SW480 (cell line): ENCODE results near the gene DAB2IP.
"Not testable (repeated sequence)": the region's sequence is repeated elsewhere in the genome, so short reads cannot be mapped to it uniquely, and the experiment has no call there.

ENCODE experiments used
- DNase-seq: peaks from one replicate; pipeline ENCODE4 v3.0.0-alpha.2; 2016; ENCODE audit warnings: low spot score

DAB2IP gene

GRCh38 chr9:121651295-121652020, at the start of gene DAB2IP:
TSS of gene DAB2IP (plus strand) at chr9:121651634. CDS start at chr9:121651776, 142 bp downstream.
- peak; percentile 29 for DNase-seq

GRCh38 chr9:121603028-121603427, 48.4 kb upstream of the DAB2IP start:
- DNase-seq: no peak

DNA sequence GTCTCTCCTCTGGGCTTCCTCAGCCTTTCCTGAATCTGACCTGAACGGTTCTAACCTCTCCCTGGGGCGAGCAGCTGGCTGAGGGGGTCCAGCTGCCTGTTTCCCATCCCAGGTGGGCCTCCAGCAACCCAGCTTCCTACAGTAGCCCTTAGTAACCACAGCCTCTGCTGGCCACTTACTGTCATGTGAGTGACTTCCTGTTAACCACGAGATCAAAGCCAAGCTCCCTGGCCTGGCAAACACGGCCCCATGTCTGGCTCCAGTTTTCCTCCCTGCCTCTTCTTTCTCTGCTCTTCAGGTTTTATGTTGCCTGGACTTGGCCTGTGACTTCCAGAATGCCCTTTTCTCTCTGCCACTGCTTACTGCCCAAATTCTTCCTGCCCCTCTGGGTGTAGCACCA, 47.2 kb upstream of the DAB2IP start:
- DNase-seq: peak; percentile 60

- no peak for DNase-seq
Observed at GRCh38 chr9:121604654-121605053, 46.8 kb upstream of the DAB2IP start.

DNA sequence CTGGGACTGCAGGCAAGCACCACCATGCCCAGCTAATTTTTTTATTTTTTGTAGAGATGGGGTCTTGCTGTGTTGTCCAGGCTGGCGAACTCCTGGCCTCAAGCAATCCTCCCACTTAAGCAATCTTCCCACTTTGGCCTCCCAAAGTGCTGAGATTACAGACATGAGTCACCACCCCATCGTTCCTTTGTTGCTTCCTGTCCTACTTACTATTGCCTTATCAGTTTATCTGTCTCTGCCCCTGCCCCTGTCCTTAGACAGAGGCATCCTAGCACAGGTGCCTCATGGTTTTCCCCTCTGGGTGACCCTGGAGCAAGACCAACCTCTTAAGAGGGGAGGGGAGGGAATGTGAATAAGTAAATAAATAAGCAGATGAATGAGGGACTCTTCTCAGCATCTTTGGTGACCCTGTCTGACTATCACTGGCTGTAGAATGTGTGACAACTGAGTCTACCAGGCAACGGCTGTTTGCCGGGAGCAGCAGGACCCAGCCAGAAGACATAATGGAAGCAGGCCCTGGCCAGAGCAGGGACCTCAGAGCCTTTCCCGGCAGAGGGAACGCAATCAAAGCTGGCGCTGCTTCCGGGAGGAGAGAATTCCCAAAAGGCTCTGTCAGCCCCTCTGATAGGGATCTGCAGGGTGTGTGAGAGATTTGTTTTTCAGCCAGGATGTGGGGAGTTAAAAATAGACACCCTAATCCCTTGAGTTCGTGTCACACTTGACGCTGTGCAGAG, 43.8 kb upstream of the DAB2IP start:
- DNase-seq: peak; percentile 73

DNA sequence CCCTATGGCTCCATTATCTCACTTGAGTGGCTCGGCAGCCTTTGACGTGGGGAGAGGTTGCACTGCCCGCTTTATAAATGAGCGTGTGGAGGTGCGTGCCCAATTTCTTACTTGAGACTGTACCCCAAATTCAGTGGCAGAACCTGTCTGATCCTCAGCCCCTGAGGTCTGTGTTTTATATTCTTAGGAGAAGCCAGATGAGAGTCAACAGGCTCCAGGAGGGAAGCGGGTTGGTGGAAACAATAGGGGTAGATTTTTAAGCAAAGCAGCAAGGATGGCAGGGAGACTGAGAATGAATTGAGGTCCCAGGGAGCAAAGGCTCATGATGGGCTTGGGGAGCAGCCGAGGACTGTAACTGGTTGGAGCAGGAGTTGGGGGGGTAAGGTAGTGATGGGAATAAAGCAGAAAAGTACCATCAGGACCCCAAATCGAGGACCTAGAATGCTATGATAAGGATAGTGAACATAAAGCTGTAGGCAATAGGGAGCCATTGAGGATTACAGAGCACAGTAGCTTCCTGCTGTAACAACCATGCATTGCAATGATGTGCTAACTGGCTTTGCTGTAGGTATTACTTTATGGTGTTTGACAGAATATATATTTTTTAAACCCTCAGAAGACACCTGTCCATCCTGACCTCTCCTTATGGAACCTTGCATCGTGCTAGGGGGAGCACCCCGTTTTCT, 43.1 kb upstream of the DAB2IP start:
- no peak for DNase-seq

- peak; percentile 42 for DNase-seq
Observed at GRCh38 chr9:121609822-121610637, 41.4 kb upstream of the DAB2IP start.

DNA sequence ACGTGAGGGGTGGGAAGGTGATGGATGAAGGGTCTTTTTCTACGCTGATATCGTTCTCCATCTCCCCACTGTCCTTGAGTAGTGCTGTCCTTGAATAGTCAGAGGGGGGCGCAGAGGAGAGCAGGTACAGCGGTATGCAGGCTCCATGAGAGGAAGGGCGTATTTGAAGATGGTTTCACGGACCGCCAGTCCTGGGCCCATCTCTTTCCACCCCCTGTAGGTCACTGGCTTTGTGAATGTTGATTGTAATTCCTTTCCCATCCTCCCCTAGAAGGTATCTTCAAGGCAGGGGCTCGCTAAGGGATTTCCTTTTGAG, 40.8 kb upstream of the DAB2IP start:
- DNase-seq: no peak

DNA sequence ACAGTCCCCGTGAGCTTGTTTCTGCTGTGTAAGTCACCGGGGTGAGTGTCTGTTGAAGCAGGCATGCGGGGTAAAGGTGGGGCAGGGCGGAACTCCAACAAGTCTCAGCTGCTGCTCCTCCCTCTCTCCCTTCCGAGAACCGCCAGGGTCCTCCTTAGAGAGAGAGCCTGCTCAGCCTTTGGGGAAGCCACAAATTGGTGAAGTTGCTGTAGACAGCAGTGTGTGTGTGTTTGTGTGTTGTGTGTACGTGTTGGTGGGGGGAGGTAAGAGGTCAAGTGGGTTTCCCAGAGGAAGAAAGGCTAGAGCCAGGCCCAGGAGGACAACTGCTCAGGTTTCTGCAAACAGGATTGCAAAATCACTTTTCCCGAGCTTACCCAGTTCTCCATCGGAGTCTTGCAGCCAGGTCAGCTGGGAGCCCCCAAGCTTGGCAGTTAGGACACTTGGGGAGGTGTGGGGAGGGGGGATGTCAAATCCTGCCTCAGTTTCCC, 38.9 kb upstream of the DAB2IP start:
- peak; percentile 49 for DNase-seq

GRCh38 chr9:121613009-121613752, 38.3 kb upstream of the DAB2IP start:
- DNase-seq: peak; percentile 58

DNA sequence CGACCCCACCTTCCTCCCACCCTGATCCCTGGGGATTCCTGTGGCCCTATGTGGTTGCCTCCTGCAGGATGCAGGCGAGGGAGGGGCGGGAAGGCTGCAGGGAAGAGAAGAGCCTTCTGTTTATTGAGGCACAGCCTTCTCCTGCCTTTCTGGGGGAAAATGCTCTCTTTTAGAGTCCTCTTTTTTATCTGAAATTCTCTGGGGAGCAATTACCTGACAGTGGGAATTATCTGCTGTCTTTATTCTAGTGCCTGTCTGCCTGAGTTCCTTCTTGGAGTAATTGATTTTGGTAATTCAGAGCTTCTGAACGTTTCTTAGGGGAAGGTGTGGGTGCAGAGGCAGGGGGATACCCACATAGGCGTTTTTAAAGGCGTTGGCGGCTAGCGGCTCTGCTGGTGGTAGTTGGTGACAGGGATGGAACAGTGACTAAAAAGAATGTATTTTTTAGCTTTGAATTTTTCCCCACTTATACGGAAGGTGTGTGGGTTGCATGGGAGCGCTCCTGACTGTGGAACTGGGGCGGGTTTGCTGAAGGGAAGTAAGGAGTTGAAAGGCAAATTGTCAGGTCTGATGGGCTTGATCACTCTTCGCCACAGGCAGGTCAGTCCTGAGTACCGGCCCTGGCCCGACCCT, 35.2 kb upstream of the DAB2IP start:
- no peak for DNase-seq

DNA sequence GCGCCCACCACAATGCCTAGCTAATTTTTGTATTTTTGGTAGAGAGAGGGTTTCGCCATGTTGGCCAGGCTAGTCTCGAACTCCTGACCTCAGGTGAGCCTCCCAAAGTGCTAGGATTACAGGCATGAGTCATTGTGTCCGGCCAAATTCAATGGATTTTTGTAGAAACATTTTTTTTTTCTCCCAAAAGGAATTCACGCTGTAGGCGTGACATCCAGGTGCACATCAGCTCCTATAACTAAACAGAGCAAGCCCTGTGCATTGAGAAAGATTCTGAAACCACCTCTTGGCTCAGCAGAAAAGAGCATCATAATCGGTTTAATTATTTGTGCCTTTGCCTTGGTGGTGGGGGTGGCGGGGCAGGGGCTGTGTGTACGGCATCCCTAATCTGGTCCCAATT, 32.9 kb upstream of the DAB2IP start:
- DNase-seq: no peak

- not testable (repeated sequence) for DNase-seq
Observed at GRCh38 chr9:121618910-121619309, 32.5 kb upstream of the DAB2IP start.

- DNase-seq: no peak
Observed at GRCh38 chr9:121619545-121620324, 31.7 kb upstream of the DAB2IP start.

- no peak for DNase-seq
Observed at GRCh38 chr9:121620325-121620673, 31.1 kb upstream of the DAB2IP start.

GRCh38 chr9:121620777-121621449, 30.5 kb upstream of the DAB2IP start:
- peak; percentile 43 for DNase-seq

DNA sequence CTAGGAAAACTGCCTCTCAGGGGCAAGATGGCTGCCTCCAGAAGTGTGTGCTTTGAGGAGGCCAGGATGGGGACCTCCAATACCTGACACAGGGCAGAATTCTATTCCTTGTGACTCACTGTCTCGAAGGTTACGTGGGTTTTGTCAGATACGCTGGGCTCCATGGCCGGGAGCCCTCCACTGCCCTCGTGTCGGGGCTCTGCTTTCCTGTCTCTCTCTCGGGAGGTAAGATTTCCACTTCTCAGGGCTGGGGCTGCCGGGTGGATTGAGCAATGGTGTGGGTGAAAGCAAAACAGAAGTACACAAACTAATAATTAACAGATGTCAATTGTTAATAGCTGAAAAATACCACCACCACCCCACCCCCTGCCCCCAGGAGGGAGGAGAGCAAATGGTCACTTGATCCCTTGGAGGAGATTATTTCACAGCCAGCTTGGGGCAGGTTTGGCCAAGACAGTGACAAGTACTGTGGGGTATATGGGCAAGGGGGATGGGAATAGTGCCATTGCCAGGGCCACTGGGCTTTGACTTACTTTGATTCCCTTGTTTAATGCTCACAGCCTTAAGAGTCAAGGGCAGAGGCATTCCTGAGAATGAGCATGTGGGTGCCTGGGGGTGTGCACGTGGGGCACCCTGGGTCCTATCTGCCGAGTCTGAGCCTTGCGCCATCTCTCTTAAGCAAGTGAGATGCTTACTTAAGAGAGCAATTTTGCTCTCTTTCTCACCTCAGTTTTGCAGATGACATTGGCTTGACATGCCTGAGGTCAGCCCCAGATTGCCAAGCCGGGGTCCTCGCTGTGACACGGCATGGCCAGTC, 28.8 kb upstream of the DAB2IP start:
- no peak for DNase-seq

GRCh38 chr9:121623430-121623829, 28.0 kb upstream of the DAB2IP start:
- DNase-seq: not testable (repeated sequence)

- DNase-seq: no peak
Observed at GRCh38 chr9:121625590-121625989, 25.8 kb upstream of the DAB2IP start.
